Cortex of kidney (tissue), 1 donor: ENCODE measurements around the gene MAP3K2.

Experiments used
- DNase-seq: peaks from one replicate; lab custom pipeline; 2025; lab: John Stamatoyannopoulos, UW

MAP3K2 gene

DNA sequence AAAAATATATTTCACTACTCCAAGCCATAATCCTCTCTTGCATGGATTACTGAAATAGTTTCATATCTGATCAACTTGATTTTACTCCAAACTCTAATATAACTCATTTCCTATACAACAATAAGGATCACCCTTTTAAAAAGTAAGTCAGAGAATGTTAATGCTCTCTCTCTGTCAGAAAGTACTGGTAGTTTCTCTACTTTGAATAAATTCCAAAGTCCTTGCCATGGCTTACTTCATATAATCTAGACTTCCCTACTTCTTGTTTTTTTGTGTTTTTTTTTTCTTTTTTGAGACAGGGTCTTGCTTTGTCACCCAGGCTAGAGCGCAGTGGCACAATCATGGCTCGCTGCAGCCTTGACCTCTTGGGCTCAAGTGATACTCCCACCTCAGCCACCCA, 36.2 kb downstream of the MAP3K2 start:
- DNase-seq: no peak

DNA sequence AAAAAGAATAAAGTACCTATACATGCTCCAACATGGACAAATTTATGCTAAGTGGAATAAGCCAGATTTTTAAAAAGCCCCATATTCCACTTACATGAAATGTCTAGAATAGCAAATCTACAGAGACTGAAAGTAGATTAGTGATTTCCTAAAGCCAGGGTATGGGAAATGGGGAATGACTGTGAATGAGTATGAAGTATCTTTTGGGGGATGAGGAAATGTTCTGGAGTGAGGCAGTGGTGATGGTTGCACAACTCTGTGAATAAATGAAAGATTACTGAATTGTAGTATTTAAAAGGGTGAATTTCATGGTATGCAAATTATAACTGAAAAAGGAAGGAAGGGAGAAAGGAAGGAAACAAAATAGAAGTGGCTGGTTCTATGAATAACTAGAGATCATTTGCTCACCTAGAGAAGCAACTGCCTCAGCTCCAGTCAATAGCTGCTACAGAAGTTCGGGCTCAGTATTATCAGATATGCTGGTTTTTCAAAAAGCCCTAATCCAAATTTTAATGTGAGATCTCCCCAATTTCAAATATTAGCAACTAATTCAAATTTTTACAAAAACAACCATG, 39.3 kb downstream of the MAP3K2 start:
- no peak for DNase-seq

DNA sequence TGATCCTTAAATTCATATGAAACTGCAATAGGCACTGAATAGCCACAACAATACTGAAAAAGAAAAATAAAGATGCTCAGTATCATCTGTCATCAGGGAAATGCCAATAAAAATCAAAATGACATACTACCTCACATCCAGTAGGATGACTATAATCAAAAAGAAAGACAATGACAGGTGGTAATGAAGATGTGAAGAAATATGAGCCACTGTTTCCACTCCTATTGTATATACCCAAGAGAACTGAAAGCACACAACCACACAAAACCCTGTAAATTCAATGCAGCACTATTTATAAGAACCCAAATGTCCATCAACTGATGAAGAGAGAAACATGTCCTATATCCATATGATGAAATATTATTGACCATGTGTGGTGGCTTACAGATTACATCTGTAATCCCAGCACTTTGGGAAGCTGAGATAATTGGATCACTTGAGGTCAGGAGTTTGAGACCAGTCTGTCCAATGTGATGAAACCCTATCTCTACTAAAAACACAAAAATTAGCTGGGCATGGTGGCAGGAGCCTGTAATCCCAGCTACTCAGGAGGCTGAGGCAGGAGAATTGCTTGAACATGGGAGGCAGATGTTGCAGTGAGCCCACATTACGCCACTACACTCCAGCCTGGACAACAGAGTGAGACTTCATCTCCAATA, 39.9 kb downstream of the MAP3K2 start:
- no peak for DNase-seq

DNA sequence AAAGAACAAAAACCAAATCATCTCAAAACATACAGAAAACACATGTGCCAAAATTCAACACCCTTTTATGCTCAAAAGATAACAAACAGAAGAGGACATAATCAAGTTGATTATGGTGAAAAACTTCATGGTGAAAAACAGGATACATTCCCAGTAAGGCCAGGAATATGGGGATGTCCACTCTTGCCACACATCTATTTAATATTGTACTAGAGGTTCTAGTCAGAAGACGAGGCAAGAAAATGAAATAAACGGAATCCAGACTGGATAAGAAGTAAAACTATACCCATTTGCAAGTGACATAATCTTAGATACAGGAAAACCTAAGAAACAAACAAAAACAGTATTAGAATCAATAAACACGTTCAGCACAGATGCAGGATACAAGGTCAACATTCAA, 40.8 kb downstream of the MAP3K2 start:
- DNase-seq: no peak

DNA sequence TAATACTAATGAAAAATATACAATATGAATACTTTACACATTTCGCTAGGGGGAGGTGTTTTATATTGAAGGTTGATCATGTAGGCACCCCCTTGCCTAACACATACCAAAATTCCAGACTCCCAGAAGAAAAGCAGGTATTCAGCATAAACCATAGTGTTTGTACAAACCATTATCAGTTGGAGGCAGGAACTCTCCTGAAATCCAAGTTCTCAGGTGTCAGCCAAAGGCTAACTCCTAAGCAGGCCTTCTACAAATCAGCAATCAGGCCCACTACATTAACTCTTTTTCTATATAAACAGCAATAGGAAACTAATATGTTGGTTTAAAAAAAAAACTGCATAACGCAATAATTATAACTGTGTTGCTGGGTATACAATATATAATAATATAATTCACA, 44.5 kb downstream of the MAP3K2 start:
- DNase-seq: no peak

DNA sequence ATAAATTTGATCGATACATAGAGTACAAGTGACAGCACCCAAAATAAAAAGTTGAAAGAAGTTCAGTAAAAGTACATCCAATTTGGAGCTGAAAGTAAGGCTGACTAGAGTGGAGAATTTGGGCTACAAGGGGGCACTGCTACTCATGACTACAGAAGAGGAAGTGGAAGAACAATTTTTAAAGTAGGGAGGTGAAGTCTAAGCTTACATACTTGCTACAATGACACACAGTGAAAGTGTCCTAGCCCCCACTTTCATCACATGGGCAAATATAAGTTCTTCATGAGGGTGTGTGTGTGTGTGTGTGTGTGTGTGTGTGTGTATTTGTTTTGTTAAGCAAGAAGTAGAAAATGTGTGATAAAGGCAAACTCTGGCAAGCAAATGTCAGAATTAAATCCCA, 45.7 kb downstream of the MAP3K2 start:
- no peak for DNase-seq

DNA sequence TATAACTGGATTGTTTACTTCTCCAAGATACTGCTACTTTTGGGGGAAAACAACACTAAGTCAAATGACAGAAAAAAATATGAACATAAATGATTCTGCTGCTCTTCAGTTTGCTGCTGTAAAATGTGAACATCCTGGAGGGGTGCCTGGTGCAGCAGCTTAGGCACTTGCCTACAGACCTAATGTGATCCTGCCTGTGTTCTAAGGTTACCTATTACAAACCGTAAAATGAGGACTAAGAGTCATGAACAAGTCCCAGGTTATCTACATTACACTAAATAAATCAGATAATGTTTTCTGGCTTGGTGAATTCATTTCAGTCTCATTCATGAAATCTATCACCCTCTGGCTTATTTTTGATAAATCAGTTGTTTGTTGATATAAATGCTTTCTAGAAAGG, 55.4 kb downstream of the MAP3K2 start:
- no peak for DNase-seq

DNA sequence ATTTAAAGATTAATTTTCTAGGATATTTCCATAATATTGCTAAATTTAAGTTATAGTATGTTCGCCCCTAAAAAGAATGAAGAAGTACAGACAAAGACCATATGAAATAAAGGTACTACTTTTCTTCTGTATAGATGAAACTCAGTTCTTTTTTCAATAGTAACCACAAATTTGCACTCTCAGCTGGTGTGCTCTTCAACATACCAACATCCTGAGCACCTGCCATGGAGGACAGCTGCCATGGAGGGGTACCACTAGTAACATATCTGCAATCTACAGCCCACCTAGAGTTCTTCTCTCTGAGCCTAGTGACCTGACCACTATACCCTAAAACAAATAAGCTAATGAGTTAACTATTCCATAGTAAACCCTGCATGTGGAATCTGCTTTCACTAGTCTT, 57.0 kb downstream of the MAP3K2 start:
- no peak for DNase-seq

DNA sequence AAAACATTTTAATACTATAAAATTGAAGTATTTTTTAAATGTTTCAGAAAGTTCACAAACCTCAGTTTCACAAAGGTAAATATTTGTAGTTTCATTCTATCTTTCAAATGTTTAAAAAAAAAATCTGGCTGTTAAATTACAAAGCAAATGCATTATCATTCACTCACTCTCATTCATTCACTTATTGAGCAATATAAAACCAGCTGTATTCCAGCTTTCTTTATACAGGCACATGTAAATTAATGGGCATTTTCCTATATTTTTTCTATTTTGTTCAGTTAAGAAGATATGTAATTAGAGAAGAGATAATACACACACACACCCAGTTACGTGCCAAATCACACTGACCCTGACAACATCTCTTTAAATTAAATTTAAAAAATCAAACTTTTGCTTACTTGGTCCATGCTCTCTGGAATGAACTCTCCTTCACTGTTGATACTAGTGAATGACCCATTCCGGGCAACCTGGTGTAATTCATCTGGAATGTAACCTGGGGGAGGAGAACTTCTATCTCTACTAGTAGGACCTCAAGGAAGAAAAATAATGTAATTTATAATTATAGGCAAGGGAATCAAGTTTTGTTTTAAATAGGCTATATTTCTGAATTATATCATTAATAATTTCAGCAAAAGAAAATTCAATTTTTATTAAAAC, 61.4 kb downstream of the MAP3K2 start:
- no peak for DNase-seq

DNA sequence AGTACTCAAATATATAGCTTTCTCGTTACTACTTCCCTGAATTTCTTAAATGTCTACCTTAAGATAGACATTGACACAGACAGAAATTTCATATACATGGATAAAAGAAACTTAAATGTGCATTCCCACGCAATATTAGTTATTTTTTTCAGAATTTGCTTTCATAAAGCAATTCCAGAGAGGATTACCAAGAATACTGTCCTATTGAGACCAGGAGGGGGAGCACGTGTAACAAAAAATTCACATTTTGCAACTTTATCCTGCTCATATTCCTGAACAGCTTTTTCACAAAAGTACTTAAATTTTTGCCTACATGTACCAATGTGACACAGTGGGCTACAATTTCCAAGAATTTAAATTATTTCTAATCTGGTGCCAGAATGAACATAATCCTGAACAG, 63.1 kb downstream of the MAP3K2 start:
- no peak for DNase-seq

DNA sequence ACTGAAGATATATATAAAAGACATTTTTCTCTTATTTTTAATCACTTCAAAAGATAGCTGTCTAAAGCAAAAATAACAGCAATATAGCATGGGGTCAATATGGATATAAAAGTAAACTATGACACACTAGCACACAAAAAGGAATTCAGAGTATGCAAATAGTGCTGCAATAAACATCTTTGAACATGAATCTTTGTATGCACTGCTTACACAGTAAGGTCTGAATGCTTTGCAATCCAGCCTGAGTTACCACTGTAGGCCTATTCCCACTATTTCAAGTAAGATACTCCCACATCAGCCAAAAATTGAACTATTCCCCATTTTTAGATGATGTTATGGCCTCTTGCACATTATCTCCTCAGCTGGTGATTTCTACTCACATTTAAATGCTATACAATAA, 66.5 kb downstream of the MAP3K2 start:
- DNase-seq: no peak

DNA sequence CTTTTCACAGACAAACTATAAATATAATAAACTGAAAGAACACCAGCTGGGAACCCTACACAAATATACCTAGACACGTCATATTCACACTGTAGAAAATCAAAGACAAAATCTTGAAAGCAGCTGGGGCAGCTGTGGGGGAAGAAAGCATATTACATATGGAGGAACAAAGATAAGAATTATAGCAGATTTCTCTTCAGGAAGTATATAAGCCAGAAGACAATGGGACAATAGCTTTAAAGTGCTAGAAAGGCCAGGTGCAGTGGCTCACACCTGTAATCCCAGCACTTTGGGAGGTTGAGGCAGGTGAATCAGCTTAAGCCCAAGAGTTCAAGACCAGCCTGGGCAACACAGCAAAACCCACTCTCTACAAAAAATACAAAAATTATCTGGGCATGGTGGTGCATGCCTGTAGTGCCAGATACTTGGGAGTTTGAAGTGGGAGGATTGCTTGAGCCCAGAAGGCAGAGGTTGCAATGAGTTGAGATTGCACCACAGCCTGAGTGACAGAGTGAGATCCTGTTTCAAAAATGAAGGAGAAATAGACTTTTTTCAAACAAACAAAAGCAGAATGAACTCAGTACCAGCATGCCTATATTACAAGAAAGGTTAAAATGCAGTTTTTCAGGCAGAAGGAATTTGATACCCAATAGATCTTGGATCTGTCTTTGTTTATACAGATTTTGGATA, 67.0 kb downstream of the MAP3K2 start:
- no peak for DNase-seq

DNA sequence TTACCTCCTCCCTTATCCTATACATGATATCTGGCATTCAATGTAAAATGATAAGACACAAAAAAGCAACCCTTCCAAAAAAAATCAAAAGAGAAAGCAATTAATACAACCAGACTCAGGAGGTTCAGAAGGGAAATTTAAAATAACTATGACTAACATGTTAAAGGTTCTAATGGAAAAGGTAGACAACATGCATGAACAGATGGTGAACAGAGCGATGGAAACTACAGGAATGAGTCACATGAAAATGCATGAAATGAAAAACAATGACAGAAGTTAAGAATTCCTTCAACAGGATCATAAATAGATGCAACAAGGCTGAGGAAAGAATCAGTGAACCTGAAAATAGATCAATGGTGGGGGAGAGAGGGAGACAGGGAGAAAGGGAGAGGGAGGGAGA, 67.7 kb downstream of the MAP3K2 start:
- DNase-seq: no peak

DNA sequence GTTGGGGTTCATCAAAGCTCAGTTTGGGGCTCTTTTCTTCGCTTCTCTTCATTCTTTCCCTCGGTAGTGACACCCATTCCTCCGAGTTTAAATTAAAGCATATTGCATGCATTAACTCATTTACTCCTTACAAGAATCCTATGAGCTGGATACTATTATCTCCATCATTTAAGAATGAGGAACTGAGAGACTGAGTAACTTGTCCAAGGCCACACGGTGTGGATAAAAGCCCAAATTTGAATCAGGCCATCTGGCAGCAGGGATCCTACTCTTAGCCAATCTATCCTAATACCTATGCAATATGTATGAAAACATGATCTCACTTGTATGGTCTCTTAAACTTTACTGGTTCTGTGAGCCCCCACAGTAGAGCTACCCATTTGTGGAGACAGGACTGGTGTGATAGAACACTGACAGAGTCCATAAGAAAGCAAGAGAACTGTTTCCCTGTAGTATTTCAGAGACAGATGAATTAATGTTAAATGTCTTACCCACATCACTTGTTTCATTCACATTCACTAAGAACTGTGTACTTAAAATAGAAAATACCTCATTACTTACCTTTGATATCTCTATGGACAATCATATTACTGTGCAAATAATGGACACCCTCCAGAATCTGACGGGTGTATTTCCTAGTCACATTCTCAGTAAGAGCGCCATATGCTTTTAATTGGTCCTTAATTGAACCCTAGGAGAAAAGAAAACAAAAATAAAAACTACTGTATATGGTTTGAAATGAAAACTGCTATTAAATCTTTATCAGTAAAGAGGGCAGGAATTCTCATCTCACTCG, 73.4 kb downstream of the MAP3K2 start:
- no peak for DNase-seq

DNA sequence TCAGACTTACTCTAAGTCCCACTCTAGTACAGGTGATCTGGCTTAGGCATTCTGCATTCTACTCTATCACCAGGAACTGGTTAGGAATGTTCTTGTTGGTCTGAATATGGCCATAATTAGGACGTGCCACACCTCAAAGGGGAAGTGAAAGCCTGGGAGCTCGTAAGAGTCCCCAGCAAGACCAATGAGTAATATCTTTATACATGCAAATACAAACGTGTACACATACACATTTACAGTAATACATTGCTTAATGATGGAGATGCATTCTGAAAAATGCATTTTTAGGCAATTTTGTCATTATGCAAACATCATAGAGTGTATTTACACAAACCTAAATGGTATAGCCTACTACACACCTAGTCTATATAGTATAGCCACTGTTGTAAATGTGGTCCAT, 74.4 kb downstream of the MAP3K2 start:
- DNase-seq: no peak

DNA sequence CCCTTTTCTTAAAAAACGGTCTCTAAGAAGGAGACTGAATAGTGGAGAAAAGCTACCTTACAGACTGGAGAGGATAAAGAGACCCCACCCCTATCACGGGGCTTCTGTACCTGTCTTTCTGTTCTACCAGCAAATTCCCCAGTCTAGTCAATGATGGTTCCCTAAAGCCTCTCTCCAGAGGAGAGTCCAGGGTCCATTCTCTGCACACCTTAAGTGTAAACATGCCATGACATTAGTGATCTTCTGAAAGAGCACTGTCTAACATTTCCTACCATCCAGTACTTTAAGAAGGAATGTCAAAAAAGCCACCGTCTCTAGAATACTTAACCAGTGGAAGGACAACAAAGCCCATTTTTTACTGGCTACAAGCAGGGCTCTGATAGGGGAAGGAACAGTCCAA, 76.8 kb downstream of the MAP3K2 start:
- no peak for DNase-seq

DNA sequence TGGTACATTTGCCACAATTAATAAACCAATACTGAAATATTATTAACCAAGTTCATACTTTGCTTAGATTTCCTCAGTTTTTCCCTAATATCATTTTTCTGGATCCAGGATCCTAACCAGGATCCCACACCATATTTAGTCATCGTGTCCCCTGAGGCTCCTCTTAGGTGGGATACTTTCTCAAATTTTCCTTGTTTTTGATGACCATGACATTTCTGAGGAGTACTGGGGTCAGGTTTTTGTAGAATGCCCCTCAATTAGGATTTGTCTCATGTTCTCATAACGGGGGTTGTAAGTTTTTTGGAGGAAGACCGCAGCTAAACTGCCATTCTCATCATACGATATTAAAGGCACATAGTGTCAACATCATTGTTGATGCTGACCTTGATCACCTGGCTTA, 78.3 kb downstream of the MAP3K2 start:
- no peak for DNase-seq

DNA sequence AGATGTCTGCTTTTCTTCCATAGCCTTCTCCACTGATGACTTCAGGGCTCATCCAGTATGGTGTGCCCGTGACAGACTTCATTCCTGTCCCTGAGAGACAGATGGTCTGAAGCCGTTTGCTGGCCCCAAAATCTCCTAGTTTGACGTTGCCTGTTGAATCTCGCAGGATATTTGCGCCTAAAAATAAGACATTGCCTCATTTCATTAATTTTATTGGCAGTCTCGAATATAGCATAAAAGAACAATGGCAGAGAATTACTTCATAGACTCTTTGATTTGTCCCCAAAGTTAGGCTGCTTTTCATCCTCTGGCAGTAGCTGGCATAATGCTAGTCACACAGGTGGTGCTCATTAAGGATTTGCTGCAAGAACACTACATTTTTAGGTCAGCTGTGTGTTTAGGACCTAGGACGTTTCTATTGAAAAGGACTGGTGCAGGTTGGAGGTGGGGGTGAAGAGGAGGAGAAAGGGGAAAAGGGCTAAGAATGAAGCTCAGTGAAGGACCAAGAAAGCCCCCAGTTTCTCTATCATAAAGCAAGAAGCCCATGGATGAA, 79.1 kb downstream of the MAP3K2 start:
- DNase-seq: no peak

DNA sequence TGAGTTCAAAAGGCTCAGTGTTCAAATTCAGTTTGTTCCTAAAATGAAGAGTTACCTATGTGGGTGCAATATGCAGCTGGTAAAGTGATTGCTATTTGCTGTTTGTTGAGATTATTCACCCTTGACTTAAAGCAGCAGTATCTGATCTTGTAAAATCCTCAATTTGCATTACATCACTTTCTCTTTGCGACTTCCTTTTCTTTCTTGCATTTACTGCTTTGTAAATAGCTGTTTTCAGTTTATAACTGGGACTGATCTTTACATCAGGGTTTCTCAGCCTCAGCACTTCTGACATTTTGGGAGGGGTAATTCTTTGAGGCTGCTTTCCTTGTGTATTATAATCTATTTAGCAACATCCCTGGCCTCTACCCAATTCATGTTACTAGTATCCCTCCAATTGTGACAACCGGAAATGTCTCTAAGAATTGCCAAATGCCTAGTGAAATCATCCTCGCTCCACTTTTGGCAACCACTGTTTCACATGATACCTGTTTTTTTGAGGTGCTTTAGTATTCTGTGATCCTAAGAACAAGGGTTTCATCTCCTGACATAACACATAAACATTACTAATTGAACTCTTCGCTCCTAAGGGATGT, 81.7 kb downstream of the MAP3K2 start:
- no peak for DNase-seq

DNA sequence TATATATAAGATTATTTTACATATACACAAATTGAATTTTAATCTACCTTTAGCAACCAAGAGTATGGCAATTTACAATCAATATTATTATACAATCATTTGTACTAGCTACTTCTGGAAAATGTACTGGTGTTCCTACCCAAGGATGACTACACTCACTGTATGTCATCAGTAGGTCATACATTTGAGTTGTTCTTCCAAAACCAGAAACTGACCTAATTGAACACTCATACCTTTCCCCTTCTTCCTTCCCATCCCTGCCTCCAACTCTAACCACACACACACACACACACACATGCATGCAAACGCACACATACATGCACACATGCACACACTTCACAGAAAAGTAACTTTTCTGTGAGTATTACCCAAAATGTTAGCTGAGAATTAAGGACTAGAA, 85.6 kb downstream of the MAP3K2 start:
- DNase-seq: no peak

DNA sequence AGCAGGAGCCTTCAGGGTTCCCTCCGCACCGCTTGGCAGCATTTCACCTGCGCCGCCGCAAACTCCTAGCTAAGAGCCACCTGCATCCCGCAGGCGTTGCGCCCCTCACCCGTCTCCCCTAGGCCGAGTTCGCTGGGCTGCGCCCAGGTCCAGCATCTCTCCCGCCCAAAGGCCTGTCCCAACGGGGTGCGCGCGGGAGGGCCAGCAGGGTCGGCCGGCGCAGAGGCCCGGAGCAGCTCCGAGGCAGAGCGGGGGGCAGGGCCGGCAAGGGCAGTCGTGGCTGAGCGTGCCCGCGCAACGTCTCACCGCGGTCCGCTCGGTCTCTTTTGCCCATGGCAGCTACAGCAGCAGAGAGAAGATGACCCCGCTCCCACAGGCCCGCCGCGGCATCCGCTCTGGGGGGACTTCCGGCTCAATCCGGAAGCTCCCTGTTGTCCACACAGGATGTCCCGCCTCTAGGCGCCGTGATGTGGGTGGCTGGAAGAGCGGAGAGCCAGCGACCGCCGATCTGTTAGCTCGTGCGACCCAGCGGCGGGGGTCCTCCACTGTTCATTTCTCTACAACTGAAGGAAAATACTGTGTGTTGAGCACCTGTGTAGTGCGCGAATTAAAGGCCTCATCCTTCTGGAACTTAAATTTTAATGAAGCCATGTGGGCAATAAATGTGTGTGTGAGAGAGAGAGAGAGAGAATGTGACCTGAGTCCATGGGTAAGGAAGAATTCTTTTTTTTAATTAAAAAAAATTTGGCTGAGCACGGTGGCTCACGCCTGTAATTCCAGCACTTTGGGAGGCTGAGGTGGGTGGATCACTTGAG, 93.8 kb downstream of the MAP3K2 start, which contains the start of gene ERCC3:
Gene ERCC3, minus strand, starts transcription at position 397 of the 815 bp plus-strand sequence. Its CDS starts 63 bp downstream, at position 334.
- DNase-seq: no peak
